Lower lobe of right lung (tissue), 2 donors: ENCODE measurements around the gene ACAD9. TPM values are rescaled to one million over a fixed set of nuclear protein-coding genes. Genes with fewer than 3 reads are reported as not detected.
A peak's percentile ranks its signal among the peaks of the same experiment; 100 is the strongest.
"Not testable (repeated sequence)": the region's sequence is repeated elsewhere in the genome, so short reads cannot be mapped to it uniquely, and the experiment has no call there.

Experiments
- ATAC-seq, 2 donors: fragments of 200-7000 bp; cut with Tn5 transposase; one replicate each; pipeline ENCODE4 v1.9.1; 2020 to 2022; ENCODE audit warnings: mild to moderate bottlenecking in 2 of 2, moderate library complexity in 2 of 2
- DNase-seq: peaks from one replicate; pipeline ENCODE4 v3.0.0-alpha.2; 2020
- H3K27ac ChIP-seq: fragments of 200-600 bp; one replicate; pipeline ENCODE4 v1.8.0; 2022
- H3K27me3 ChIP-seq: fragments of 200-600 bp; one replicate; pipeline ENCODE4 v1.8.0; 2022; ENCODE audit warnings: low read depth
- H3K36me3 ChIP-seq: fragments of 200-600 bp; one replicate; pipeline ENCODE4 v1.8.0; 2022; ENCODE audit warnings: mild to moderate bottlenecking
- H3K4me1 ChIP-seq: fragments of 200-600 bp; one replicate; pipeline ENCODE4 v1.8.0; 2022
- H3K4me3 ChIP-seq: fragments of 200-600 bp; one replicate; pipeline ENCODE4 v1.8.0; 2022; ENCODE audit warnings: mild to moderate bottlenecking
- H3K9me3 ChIP-seq: fragments of 200-600 bp; one replicate; pipeline ENCODE4 v1.8.0; 2022
- intact Hi-C: fragments of 100-400 bp; cut with DNase I; formaldehyde crosslinking; loops from one replicate; pipeline ENCODE4 v1.11.0; 2022
- total RNA-seq: library from RNA; stranded (reverse); fragmentation: NEBNext Ultra II Directional; extraction: Animal tissue kit (Norgen Biotek cat#: 25700); gene quantifications from one replicate; pipeline ENCODE4 v1.2.1, GENCODE V29; 2021
- TF ChIP-seq, protein P1 (sequence below): fragments of 200-600 bp; IDR thresholded peaks from one replicate; pipeline ENCODE4 v1.8.0; 2022; ENCODE audit warnings: antibody characterized with exemption, mild to moderate bottlenecking
- donor health status: DM: no; HTN: yes; CAD: no; lungs with severe emphysema.

ACAD9 gene
- total RNA-seq, 1 donor from 2014 or later: 38.0 TPM

DNA sequence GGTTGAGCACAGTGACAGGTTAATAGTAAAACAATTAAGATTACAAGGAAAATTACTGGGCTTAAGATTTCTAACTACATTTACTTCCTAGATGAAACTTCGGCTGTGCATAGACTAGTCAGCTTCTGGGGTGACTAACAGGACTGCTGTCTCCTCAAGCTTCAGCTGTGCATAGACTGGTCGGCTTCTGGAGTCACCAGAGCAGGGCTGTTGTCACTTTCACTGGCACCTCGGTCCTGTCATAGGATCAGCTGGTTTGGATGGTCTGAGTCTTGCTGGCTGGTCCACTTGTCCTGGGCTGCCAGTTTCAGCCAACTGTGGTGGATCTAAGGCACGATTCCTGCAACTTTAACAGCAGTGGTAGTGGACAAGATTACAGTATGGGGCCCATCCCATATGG, 23.9 kb upstream of the ACAD9 start:
- no peaks in the 10 kb centered on the region for H3K27me3 ChIP-seq
- no peak overlapping the region for H3K4me3 ChIP-seq
- TF ChIP-seq, protein P1, sequence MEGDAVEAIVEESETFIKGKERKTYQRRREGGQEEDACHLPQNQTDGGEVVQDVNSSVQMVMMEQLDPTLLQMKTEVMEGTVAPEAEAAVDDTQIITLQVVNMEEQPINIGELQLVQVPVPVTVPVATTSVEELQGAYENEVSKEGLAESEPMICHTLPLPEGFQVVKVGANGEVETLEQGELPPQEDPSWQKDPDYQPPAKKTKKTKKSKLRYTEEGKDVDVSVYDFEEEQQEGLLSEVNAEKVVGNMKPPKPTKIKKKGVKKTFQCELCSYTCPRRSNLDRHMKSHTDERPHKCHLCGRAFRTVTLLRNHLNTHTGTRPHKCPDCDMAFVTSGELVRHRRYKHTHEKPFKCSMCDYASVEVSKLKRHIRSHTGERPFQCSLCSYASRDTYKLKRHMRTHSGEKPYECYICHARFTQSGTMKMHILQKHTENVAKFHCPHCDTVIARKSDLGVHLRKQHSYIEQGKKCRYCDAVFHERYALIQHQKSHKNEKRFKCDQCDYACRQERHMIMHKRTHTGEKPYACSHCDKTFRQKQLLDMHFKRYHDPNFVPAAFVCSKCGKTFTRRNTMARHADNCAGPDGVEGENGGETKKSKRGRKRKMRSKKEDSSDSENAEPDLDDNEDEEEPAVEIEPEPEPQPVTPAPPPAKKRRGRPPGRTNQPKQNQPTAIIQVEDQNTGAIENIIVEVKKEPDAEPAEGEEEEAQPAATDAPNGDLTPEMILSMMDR: no peak
- H3K4me1 ChIP-seq: no peaks in the 10 kb centered on the region
- ATAC-seq (no peak), DNase-seq (no peak)
- H3K27ac ChIP-seq: no peak overlapping the region
- H3K9me3 ChIP-seq: peaks cover 43% of the 10 kb centered on the region
- intact Hi-C loops: no loop called here
- H3K36me3 ChIP-seq: no peaks in the 10 kb centered on the region

DNA sequence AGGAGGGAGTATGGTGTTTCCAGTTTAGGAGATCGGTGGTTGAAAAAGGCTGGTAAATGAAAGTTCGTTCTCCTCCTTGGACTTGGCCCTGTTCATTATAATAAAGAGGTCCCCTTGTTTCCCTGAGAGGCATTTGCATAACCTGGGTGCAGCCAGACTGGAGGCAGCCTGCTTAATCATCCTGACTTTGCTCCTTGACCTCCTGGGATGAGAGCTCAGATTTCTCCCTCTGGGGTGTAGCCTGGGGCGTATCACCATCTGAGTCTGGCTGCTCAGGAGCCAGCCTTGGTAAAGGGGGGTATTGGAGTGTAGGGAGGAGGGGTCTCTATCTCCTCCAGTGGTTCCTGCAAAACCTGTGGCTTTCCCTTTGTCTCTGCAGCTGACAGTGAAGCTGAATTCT, 21.3 kb upstream of the ACAD9 start:
- H3K4me3 ChIP-seq: no peak overlapping the region
- intact Hi-C loops: no loop called here
- ATAC-seq: no peak
- no peaks in the 10 kb centered on the region for H3K4me1 ChIP-seq
- TF ChIP-seq, protein P1: no peak
- DNase-seq: no peak
- no peak overlapping the region for H3K27ac ChIP-seq
- peaks cover 45% of the 10 kb centered on the region for H3K9me3 ChIP-seq
- no peaks in the 10 kb centered on the region for H3K36me3 ChIP-seq
- no peaks in the 10 kb centered on the region for H3K27me3 ChIP-seq

DNA sequence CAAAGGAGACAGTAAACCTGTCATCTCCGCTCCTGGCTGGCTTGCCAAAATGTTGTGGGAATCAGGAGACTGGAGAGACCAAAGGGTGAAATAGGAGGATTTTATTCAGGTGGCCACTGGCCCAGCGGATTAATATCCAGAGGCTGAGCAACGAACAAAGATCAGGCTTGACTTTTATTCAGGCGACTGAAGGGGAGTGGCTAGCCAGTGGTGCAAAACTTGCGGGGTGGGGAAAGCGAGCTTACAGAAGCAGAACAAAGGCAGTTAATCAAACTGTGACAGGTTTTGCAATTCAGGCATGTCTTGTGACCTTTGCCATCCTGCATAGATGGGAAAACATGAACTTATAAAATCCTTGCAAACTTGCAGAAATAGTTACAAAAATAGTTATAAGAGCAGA, 19.8 kb upstream of the ACAD9 start:
- ATAC-seq (no peak), DNase-seq (no peak)
- Histone ChIP-seq H3K36me3 (no peaks in the 10 kb centered on the region), H3K9me3 (peaks cover 33% of the 10 kb centered on the region), H3K4me3 (no peak overlapping the region), H3K27ac (no peak overlapping the region), H3K4me1 (no peaks in the 10 kb centered on the region), H3K27me3 (no peaks in the 10 kb centered on the region)
- intact Hi-C loops: no loop called here
- TF ChIP-seq, protein P1: no peak

DNA sequence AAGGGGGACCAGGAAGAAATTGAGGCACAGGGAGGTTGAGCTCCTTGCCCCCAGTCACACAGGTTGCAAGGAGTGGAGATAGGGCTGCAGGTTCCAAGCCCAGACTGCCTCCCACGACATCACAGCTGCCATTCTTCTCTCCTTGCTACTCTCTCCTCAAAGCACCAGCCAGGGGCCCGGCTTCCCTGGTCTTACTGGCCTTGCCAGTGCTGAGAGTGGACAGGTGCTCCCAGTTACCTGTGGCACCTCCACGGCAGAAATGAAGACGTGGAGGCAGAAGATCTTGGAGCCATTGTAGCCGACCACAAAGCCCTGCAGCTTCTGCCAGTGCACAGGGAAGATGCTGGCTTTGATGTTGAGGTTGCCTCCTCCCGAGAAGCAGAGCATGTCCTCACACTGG, 17.9 kb upstream of the ACAD9 start:
- Histone ChIP-seq H3K27me3 (no peaks in the 10 kb centered on the region), H3K4me3 (no peak overlapping the region), H3K9me3 (peaks cover 30% of the 10 kb centered on the region), H3K36me3 (no peaks in the 10 kb centered on the region), H3K4me1 (peaks cover 5% of the 10 kb centered on the region), H3K27ac (no peak overlapping the region)
- TF ChIP-seq, protein P1: no peak
- DNase-seq: no peak
- ATAC-seq: no peak
- intact Hi-C loops: no loop called here

DNA sequence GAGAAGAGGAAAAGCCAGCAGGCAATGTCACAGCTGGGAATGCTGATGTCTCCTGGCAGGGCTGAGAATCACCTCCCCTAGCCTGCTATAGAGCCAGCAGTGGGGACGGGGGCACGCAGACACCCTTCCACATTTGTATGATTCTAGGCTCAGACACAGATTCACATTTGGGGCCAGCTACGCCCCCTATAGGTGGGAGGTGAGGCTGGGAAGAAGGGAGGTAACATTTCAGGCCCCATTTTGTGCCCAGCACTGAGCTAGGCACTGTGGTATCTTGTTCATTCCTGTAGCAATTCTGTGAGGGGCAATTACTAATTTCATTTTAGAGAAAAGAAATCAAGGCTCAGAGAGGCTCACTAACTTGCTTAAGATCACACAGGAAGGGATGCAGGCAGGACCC, 15.9 kb upstream of the ACAD9 start:
- no peak overlapping the region for H3K4me3 ChIP-seq
- DNase-seq (no peak), ATAC-seq (no peak)
- H3K4me1 ChIP-seq: peaks cover 5% of the 10 kb centered on the region
- no peaks in the 10 kb centered on the region for H3K36me3 ChIP-seq
- intact Hi-C loops: no loop called here
- TF ChIP-seq, protein P1: peak; percentile 25
- no peaks in the 10 kb centered on the region for H3K27me3 ChIP-seq
- H3K9me3 ChIP-seq: peaks cover 23% of the 10 kb centered on the region
- no peak overlapping the region for H3K27ac ChIP-seq

DNA sequence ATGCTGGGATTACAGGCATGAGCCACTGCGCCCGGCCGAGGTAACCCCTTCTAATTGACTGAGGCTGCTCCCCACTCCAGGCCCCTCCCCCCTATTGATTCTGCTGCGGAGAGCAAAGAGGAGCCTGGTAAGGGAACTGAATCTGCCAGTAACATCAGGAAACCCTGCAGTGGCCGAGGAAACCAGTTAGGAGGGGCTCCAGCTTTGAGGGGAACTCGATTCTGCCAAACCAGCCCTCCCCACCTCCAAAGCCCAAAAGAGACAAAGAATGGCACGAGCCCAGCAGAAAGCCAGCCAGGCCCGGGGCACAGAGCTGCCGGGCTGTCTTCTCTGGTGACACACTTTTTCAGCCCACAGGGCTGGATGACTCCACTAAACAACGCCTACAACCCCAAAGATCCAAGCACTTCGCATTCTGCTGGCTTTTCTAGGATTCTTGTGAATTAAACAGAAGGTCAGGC, 15.0 kb upstream of the ACAD9 start:
- no peak for DNase-seq
- intact Hi-C loops: no loop called here

DNA sequence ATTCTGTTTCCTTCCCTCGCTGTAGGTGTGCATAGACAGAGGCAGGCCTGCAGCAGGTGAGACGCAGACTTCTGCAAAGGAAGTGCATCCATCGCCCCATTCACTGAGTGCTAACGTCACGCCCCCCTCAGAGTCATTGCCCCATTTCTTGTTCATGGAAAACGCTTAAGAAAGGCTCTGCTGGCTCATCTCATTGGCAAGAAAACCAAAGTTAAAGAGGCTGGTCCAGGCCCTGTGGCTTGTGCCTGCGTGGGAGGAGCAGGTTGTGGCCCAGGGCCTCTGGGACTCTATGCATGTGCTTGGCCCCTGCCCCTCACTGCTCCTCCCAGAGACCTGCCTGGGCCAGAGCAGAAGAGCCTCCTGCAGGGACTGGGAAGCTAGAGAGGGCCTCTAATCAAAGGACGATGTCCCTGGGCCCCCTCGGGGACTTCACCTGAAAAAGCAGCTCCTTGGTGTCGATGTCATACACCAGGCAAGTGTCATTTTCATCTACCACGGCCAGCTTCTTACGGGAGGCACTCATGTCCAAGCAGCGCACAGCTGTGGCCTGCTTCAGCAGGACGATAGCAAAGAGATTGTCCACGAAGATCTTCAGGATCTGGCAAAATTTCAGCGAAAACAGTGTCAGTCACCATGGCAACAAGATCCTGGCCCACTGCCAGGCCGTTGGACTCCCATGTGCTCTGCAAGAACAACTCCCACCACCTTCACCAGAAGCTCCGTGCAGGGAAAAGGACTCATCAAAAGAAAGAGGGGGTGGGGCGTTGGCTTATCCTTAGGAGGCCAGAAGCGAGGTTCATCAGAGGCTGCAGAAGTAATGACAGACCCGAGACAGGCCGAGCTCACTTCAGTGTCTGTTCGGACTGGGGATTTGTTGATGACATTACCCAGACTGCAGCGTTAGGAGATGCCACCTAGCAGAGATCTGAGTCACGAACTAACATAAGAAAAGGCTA, 14.3 kb upstream of the ACAD9 start:
- H3K9me3 ChIP-seq, intact Hi-C loops, H3K4me3 ChIP-seq, H3K36me3 ChIP-seq, H3K27me3 ChIP-seq, H3K27ac ChIP-seq, DNase-seq, H3K4me1 ChIP-seq: not testable (repeated sequence)
- ATAC-seq: peak; percentile 22 to 33

More for the DNA sequence above, 15.0 kb upstream of the ACAD9 start:
- H3K27me3 ChIP-seq: no peaks in the 10 kb centered on the region
- TF ChIP-seq, protein P1: no peak
- no peaks in the 10 kb centered on the region for H3K36me3 ChIP-seq
- H3K27ac ChIP-seq: no peak overlapping the region
- no peak overlapping the region for H3K4me3 ChIP-seq
- peaks cover 5% of the 10 kb centered on the region for H3K4me1 ChIP-seq
- peak; percentile 42 to 50 for ATAC-seq
- peaks cover 14% of the 10 kb centered on the region for H3K9me3 ChIP-seq
